ENCODE results near the gene KCNQ1OT1. TPM values are rescaled to one million over a fixed set of nuclear protein-coding genes. Genes with fewer than 3 reads are reported as not detected.

The KCNQ1OT1 gene
- total and polyA plus RNA-seq, 9 of the 15 experiments (the other 6 are each of a cell fraction or from before 2014, with no cell fraction given), result 0.04 to 2.3 (median 0.74) TPM

DNA sequence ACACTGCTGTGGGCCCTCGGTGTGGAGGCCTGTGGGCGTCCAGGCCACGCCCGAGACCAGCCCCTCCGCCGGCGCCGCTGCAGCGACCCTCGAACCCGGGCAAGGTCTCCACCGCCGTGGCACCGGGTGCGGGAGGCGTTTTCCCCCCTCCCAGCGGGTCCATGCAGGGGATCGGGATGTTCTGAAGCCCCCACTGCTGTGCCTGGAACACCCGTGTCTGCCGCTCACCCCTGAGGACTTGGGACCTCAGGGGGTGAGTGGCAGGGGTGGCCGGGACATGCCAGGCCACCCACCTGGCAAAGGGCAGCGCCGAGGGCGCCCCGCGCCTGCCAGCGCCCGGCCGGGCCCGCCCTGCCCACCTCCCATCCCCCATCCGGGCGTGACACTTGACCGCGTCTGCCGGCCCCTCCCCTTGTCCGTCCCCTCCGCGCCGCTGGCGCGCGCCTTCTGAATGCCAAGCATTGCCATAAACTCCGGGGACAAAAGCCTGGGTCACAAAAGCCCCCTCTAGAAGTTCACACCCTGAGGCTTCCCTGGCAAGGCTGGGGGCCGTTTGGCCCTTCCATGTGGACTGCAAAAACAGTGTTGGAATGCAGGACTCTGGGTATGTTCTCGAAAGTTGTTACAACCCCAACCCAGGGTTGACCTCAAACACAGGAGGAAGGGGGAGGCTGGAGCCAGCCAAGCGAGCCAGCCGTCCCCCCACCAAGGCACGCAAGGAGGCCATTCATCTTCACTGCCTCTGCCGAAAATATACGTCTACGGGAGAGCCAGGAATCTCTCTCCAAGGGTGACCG, 819 bp upstream of the KCNQ1OT1 start (continued):
- TF ChIP-seq TEAD2 (tag; IDR thresholded peaks at IDR 0.05) (no peak), TCF7L2 (IDR thresholded peaks at IDR 0.05; ENCODE audit: low read depth, low read length) (no peak), ZNF830 (CRISPR knock-in tag; IDR thresholded peaks at IDR 0.05) (0 out of 2 replicates have a peak, but pooled peaks have one; percentile 29), CXXC5 (CRISPR knock-in tag; IDR thresholded peaks at IDR 0.05) (peak; percentile 11; the same call in 1 of the 2 replicates), ZBTB7A (IDR thresholded peaks at IDR 0.05; ENCODE audit: borderline replicate concordance, control insufficient read depth, low read depth, low read length) (peak; percentile 39; the same call in 1 of the 2 replicates), GABPB1 (CRISPR knock-in tag; IDR thresholded peaks at IDR 0.05) (no peak), SMAD4 (CRISPR knock-in tag; conservative IDR thresholded peaks at IDR 0.05) (0 out of 2 replicates have a peak, but pooled peaks have one; percentile 34), POLR2B (IDR thresholded peaks at IDR 0.05; ENCODE audit: low read depth, partially characterized antibody) (no peak), ZBTB8A (IDR thresholded peaks at IDR 0.05; ENCODE audit: partially characterized antibody) (no peak), RBM14 (IDR thresholded peaks at IDR 0.05; ENCODE audit: borderline replicate concordance, insufficient read depth, low read depth, low read length) (0 out of 2 replicates have a peak, but pooled peaks have one; percentile 68), ZNF217 (CRISPR knock-in tag; IDR thresholded peaks at IDR 0.05) (no peak), FOXJ3 (CRISPR knock-in tag; IDR thresholded peaks at IDR 0.05) (no peak), TAF7 (tag; IDR thresholded peaks at IDR 0.05) (no peak), ZEB2 (IDR thresholded peaks at IDR 0.05) (no peak)
- TF ChIP-seq, protein P1, sequence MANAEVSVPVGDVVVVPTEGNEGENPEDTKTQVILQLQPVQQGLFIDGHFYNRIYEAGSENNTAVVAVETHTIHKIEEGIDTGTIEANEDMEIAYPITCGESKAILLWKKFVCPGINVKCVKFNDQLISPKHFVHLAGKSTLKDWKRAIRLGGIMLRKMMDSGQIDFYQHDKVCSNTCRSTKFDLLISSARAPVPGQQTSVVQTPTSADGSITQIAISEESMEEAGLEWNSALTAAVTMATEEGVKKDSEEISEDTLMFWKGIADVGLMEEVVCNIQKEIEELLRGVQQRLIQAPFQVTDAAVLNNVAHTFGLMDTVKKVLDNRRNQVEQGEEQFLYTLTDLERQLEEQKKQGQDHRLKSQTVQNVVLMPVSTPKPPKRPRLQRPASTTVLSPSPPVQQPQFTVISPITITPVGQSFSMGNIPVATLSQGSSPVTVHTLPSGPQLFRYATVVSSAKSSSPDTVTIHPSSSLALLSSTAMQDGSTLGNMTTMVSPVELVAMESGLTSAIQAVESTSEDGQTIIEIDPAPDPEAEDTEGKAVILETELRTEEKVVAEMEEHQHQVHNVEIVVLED (CRISPR knock-in tag; IDR thresholded peaks at IDR 0.05), result no peak
- TF ChIP-seq, protein P2, sequence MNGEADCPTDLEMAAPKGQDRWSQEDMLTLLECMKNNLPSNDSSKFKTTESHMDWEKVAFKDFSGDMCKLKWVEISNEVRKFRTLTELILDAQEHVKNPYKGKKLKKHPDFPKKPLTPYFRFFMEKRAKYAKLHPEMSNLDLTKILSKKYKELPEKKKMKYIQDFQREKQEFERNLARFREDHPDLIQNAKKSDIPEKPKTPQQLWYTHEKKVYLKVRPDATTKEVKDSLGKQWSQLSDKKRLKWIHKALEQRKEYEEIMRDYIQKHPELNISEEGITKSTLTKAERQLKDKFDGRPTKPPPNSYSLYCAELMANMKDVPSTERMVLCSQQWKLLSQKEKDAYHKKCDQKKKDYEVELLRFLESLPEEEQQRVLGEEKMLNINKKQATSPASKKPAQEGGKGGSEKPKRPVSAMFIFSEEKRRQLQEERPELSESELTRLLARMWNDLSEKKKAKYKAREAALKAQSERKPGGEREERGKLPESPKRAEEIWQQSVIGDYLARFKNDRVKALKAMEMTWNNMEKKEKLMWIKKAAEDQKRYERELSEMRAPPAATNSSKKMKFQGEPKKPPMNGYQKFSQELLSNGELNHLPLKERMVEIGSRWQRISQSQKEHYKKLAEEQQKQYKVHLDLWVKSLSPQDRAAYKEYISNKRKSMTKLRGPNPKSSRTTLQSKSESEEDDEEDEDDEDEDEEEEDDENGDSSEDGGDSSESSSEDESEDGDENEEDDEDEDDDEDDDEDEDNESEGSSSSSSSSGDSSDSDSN (IDR thresholded peaks at IDR 0.05; ENCODE audit: borderline replicate concordance in 1 of 2, low read depth in 2 of 2, low read length in 2 of 2), result no peak
- TF ChIP-seq, protein P3, sequence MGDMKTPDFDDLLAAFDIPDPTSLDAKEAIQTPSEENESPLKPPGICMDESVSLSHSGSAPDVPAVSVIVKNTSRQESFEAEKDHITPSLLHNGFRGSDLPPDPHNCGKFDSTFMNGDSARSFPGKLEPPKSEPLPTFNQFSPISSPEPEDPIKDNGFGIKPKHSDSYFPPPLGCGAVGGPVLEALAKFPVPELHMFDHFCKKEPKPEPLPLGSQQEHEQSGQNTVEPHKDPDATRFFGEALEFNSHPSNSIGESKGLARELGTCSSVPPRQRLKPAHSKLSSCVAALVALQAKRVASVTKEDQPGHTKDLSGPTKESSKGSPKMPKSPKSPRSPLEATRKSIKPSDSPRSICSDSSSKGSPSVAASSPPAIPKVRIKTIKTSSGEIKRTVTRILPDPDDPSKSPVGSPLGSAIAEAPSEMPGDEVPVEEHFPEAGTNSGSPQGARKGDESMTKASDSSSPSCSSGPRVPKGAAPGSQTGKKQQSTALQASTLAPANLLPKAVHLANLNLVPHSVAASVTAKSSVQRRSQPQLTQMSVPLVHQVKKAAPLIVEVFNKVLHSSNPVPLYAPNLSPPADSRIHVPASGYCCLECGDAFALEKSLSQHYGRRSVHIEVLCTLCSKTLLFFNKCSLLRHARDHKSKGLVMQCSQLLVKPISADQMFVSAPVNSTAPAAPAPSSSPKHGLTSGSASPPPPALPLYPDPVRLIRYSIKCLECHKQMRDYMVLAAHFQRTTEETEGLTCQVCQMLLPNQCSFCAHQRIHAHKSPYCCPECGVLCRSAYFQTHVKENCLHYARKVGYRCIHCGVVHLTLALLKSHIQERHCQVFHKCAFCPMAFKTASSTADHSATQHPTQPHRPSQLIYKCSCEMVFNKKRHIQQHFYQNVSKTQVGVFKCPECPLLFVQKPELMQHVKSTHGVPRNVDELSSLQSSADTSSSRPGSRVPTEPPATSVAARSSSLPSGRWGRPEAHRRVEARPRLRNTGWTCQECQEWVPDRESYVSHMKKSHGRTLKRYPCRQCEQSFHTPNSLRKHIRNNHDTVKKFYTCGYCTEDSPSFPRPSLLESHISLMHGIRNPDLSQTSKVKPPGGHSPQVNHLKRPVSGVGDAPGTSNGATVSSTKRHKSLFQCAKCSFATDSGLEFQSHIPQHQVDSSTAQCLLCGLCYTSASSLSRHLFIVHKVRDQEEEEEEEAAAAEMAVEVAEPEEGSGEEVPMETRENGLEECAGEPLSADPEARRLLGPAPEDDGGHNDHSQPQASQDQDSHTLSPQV (IDR thresholded peaks at IDR 0.05), result peak; percentile 49; the same call in 1 of the 2 replicates
- TF ChIP-seq, protein P4, sequence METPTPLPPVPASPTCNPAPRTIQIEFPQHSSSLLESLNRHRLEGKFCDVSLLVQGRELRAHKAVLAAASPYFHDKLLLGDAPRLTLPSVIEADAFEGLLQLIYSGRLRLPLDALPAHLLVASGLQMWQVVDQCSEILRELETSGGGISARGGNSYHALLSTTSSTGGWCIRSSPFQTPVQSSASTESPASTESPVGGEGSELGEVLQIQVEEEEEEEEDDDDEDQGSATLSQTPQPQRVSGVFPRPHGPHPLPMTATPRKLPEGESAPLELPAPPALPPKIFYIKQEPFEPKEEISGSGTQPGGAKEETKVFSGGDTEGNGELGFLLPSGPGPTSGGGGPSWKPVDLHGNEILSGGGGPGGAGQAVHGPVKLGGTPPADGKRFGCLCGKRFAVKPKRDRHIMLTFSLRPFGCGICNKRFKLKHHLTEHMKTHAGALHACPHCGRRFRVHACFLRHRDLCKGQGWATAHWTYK (CRISPR knock-in tag; IDR thresholded peaks at IDR 0.05), result no peak
